ENCODE data around the gene TBCD.
A peak's percentile ranks its signal among the peaks of the same experiment; 100 is the strongest.

Gene TBCD

GRCh38 chr17:82909322-82909904 is 157.5 kb downstream of the TBCD start:
- no peak for DNase-seq

- no peak for DNase-seq
Measured at GRCh38 chr17:82910041-82910481, 158.2 kb downstream of the TBCD start.

- DNase-seq = no peak
Measured at GRCh38 chr17:82910770-82911169, 158.9 kb downstream of the TBCD start.

GRCh38 chr17:82911822-82912221 is 160.0 kb downstream of the TBCD start:
- DNase-seq = peak in 1 of 2 donors; percentile 58

- DNase-seq = no peak
Measured at GRCh38 chr17:82912484-82913089, 160.7 kb downstream of the TBCD start.

- DNase-seq = no peak
Measured at GRCh38 chr17:82913304-82914043, 161.6 kb downstream of the TBCD start.

- no peak for DNase-seq
Measured at GRCh38 chr17:82914375-82914774, 162.5 kb downstream of the TBCD start.

- DNase-seq = no peak
Measured at GRCh38 chr17:82915010-82915756, 163.3 kb downstream of the TBCD start.

- DNase-seq = no peak
Measured at GRCh38 chr17:82915757-82916027, 163.8 kb downstream of the TBCD start.

GRCh38 chr17:82917699-82918345 is 166.0 kb downstream of the TBCD start:
- DNase-seq = peak in 1 of 2 donors; percentile 14

GRCh38 chr17:82918508-82918907 is 166.6 kb downstream of the TBCD start:
- DNase-seq = no peak

- DNase-seq = no peak
Measured at GRCh38 chr17:82920150-82920549, 168.3 kb downstream of the TBCD start.

GRCh38 chr17:82920715-82921114 is 168.8 kb downstream of the TBCD start:
- no peak for DNase-seq

- no peak for DNase-seq
Measured at GRCh38 chr17:82921426-82921825, 169.6 kb downstream of the TBCD start.

GRCh38 chr17:82922646-82923045 is 170.8 kb downstream of the TBCD start:
- no peak for DNase-seq

GRCh38 chr17:82923366-82924113 is 171.7 kb downstream of the TBCD start:
- DNase-seq = no peak

GRCh38 chr17:82924214-82924613 is 172.3 kb downstream of the TBCD start:
- no peak for DNase-seq

- DNase-seq = no peak
Measured at GRCh38 chr17:82924812-82925211, 172.9 kb downstream of the TBCD start.

GRCh38 chr17:82925336-82925735 is 173.5 kb downstream of the TBCD start:
- no peak for DNase-seq

- no peak for DNase-seq
Measured at GRCh38 chr17:82926081-82926480, 174.2 kb downstream of the TBCD start.

- no peak for DNase-seq
Measured at GRCh38 chr17:82926716-82927115, 174.9 kb downstream of the TBCD start.

- DNase-seq = no peak
Measured at GRCh38 chr17:82927311-82927660, 175.4 kb downstream of the TBCD start.
